ENCODE measurements around the gene SHANK2.

The SHANK2 gene

DNA sequence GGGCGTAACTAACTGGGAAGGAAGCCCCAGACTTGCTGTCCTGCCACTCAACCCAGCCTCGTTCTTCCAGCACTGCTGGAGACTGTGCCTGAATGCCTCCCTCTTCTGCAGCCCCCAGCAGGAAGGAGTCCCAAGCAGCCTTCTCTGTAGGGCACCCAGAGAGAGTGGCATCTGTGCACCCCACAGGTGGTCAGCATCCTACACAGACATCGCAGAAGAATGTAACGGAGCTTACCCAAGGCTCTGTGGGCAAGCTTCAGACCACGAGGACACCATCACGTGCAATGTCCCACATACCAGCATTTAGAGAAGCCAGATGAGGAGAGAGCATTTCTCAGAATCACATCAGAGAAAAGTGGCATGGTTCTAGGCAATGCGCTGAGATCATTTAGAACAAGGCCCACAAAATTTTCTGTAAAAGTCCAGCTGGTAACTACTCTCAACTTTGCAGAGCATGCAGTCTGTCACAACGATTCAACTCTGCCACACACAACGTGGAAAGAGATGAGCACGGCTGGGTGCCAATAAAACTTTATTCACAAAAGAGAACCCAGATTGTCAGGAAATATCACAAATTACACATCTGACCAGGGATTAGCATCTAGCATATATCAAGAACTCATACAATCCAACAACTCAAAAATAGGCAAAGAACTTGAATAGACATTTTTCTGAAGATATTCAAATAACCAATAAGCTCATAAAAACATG, 33.4 kb downstream of the SHANK2 start:
- no peak for DNase-seq

DNA sequence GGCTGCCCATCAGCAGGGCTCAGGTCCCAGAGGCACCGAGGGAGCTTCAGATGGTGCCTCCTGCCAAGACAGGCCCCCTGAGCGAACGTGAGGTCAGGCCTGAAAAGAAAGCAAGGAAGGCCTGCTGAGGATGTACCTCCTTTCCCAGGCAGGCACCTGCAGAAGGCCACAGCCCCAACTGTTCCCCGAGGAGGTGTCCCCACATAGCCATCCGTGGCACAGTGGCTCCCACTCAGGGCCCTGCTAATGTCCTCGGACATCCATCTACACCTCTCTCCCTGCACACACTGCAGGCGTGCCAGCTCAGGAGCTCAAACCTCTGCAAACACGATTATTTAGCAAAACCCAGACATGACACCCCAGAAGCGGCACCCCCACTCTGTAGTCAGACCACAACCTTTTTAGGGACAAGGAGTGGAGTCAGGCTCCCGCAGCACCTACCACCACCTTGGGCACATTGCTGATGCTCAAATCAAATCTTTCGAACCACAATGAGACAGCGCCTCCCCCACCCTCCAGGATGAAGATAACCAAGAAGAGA, 36.9 kb downstream of the SHANK2 start:
- DNase-seq, result no peak

GRCh38 chr11:71214553-71215424, 37.6 kb downstream of the SHANK2 start:
- DNase-seq, result no peak

GRCh38 chr11:71213696-71214552, 38.5 kb downstream of the SHANK2 start:
- DNase-seq, result no peak

GRCh38 chr11:71212871-71213559, 39.4 kb downstream of the SHANK2 start:
- no peak for DNase-seq

GRCh38 chr11:71211631-71212030, 40.7 kb downstream of the SHANK2 start:
- DNase-seq, result no peak

DNA sequence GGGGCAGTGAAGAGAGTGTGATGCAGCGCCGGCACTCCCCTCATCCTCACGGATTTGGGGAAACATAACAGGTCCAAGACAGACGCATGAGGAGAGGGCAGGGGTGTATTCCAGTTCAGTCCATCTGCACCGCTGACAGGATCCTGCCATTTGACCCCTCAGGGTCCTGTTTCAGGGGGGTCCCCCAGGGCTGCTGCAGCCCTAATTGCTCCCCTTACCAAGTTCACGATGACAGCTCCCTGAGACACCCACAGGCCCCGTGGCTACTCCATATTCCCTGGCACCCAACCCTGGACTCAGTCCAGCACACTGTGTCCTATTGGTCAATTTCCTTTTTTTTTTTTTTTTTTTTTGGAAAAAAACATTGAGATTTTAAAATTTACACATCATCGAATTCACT, 41.5 kb downstream of the SHANK2 start:
- no peak for DNase-seq

- DNase-seq, result no peak
Observed at GRCh38 chr11:71209656-71210055, 42.7 kb downstream of the SHANK2 start.

GRCh38 chr11:71209181-71209580, 43.2 kb downstream of the SHANK2 start:
- no peak for DNase-seq

DNA sequence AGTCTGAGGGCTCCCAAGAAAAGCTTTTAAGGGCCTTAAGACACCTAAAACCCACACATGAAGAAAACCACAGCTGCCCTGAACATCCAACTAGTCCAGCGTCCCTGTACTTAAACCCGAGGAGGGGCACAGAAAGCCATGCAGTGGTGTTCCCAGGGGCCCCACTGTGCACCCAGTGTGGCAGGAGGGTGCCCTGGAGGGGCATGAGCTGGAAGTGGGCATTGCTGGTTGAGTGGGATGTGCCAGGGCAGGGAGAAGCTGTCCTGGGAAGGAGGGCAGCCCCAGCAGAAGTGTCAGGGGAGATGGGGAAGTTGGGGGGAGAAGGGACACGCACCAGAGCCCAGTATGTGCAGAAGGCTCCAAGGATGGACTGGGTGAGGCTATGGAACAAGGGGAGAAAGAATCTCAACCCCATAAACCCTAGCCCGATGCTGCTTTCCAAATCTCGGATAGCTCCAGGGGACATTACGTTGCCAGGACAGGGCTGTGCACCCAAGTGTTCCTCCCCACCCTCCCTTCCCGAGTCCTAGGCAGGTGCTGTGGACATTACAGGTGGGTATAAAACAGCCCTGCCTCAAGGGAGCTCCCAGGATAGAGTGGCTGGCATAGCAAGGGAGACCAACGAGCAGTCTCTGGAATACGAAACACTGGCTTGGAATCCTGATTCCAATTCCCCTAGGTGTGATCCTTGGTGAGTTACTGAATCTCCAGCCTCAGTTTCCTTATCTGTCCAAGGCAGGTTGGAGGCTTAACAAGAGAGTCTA, 44.2 kb downstream of the SHANK2 start:
- no peak for DNase-seq

- no peak for DNase-seq
Observed at GRCh38 chr11:71207563-71207962, 44.8 kb downstream of the SHANK2 start.

DNA sequence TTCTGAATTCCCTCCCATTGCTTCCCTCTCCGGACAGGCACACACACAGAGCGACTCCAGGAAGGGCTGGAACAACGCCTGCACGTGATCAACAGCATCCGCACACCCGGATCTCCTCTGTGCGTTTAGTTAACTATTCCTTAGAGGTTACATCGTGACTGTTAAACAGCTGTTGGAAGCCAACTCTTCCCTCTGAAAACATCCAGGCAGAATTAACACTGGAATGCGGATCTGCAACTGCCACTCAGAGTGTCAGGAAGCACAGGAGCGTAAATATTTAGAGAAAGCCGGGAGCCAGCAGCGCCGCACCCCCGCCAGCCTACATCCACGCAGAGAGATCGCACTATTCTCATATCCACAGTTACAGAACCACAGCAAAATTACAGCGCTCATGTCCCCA, 46.2 kb downstream of the SHANK2 start:
- DNase-seq, result no peak

- DNase-seq, result no peak
Observed at GRCh38 chr11:71204748-71205664, 47.4 kb downstream of the SHANK2 start.

DNA sequence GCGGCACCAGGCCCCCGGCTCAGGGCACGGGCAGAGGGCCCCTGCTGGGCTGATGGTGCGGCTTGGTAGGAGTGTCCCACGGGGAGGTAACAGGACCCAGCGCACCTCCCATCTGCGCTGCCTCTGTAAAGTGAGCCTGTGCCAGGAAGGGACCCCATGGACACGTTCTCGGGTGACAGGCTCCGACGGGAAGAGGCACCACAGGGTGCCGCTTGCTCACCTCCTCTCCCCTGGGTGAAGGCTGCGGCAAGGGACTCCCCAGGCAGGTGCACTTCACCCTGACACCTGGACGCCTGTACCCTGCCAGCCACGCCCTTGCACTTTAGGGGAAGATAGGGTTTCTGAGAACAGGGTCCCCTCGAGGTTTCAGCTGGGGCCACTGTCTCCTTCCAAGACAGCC, 48.1 kb downstream of the SHANK2 start:
- no peak for DNase-seq

DNA sequence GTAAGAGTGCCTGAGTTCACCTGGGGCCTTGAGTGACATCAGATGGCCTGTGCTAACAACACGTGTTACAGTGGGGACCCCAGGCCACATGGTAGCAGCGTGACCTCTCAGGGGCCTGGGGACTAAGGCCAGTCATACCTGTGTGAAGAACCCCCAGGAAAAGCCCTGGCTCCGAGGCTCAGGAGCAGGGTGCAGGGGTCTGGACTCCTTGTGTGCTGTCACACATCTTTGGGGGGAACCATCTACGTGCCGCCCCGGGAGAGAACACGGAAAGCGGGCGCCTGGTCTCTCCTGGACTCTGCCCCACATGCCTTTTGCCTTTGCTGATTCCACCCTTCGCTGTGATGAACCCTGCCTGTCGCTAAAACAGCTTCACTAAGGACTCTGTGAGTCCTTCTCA, 48.7 kb downstream of the SHANK2 start:
- no peak for DNase-seq

DNA sequence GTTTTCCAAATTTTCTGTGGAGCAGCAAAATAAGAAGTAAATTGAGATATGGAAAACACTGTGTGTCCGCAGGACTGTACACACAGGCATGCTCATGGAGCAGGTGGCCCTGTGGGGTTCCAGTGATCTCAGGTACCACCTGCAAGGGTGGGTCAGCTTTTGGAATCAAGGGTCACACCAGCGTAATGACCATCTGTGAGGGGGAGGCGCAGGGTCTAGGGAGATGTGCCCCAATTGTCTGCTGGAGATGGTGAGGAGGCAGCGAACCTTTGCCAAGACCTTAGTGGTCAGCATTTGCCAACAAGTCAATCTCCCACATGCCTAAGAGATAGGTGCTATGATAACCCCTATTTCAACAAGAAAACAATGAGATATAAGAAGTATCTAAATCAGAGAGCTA, 49.4 kb downstream of the SHANK2 start:
- DNase-seq, result no peak

GRCh38 chr11:71202598-71202944, 49.8 kb downstream of the SHANK2 start:
- no peak for DNase-seq

Data from T1000 (cell line).